A673 (cell line): Measurements from ENCODE around the gene SLCO2A1.

ENCODE experiments used
- CTCF ChIP-seq: fragments of 300-800, 200-600 bp; sonication (generic); conservative IDR thresholded peaks from 2 replicates; pipeline ENCODE4 v1.5.1; 2017; ENCODE audit warnings: low read depth, mild to moderate bottlenecking, antibody characterized with exemption, low read length, moderate library complexity, mixed read lengths
- EZH2 ChIP-seq: fragments of 200-600 bp; sonication (generic); IDR thresholded peaks from 2 replicates; pipeline ENCODE4 v1.6.1; 2017; ENCODE audit warnings: borderline replicate concordance, low read depth, mild to moderate bottlenecking, mixed read lengths, antibody characterized with exemption, low read length; ENCODE audit not compliant: poor library complexity, severe bottlenecking

- no peak for TF ChIP-seq CTCF
- no peak for TF ChIP-seq EZH2
These were observed 27.4 kb downstream of the SLCO2A1 start for GRCh38 chr3:134002306-134002705.
